Inflammatory macrophage (primary cell): ENCODE results near the gene BNC2.
"Not testable (repeated sequence)": the region's sequence is repeated elsewhere in the genome, so short reads cannot be mapped to it uniquely, and the experiment has no call there.

ENCODE experiments used
- DNase-seq, 2 donors: peaks; one replicate each; pipeline ENCODE4 v3.0.0-alpha.2; 2020 to 2022

Gene BNC2

DNA sequence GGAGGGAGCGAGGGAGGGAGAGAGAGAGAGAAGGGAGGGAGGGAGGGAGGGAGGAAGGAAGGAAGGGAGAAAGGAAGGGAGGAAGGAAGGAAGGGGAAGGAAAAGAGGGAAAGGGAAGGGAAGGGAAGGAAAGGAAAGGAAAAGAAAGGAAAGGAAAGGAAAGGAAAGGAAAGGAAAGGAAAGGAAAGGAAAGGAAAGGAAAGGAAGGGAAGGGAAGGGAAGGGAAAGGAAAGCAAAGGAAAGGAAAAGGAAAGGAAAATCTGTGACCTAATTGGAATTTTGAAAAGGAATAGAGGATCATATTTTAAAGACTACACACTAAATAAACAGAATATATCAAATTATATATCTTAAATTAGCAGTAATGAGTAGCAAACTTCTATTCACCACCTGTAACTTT, 330.8 kb downstream of the BNC2 start:
- not testable (repeated sequence) for DNase-seq

DNA sequence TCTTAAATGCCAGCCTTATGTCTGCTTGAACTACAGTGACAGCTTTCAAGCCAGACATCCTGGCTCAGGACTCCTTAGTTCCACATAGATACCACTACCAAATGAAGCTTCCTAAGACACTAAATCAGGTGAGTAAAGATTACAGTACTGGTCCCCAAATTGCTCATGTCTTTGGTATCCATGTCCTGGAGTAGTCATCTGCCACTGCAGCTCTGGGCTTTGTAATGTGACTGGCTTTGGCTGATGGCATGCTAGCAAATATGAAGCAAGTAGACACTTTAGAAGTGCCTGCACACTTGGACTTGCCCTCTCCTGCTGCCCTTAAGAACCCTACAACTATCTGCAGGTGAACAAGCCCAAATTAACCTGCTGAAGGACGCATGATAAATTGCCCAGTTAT, 334.9 kb downstream of the BNC2 start:
- no peak for DNase-seq

- DNase-seq = no peak
Observed at GRCh38 chr9:16532681-16533450, 337.6 kb downstream of the BNC2 start.

DNA sequence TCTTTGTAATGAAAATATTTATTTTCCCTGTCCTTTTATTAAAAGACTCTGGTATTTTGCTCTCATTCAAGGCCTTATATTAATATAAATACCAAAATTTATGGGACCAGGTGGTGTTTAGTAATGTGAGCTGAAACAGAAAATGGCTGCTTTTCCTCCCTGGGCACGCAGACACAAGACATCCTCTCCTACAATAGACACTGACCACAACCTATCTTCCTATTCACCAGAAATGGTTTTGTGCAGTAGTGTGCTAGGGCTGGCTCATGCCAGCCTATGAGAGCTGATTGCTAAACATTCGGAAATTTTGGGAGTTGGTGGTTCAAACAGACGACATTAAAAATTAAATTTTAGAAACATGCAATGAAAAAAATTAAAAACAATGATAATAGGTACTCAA, 338.2 kb downstream of the BNC2 start:
- no peak for DNase-seq

GRCh38 chr9:16530669-16531642, 339.5 kb downstream of the BNC2 start:
- DNase-seq = peak; percentile 2 to 12

DNA sequence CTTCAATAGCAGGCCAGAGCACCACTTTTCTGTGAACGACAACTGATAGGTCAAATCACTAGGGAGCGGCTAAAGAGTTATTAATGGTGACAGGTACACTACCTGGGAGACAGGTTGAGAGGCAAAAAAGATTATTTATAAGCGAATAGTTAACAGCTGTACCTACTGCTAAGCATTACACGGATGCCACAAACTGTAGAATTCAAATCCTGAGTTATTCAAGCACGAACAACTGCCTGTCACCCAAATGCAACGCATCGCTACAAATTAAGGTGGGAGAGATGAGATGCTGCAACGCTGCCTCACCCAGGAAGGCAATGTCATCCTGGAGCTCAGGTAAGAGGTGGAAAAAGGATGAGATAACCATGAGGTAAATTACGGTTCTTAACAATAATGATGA, 342.9 kb downstream of the BNC2 start:
- DNase-seq = no peak

DNA sequence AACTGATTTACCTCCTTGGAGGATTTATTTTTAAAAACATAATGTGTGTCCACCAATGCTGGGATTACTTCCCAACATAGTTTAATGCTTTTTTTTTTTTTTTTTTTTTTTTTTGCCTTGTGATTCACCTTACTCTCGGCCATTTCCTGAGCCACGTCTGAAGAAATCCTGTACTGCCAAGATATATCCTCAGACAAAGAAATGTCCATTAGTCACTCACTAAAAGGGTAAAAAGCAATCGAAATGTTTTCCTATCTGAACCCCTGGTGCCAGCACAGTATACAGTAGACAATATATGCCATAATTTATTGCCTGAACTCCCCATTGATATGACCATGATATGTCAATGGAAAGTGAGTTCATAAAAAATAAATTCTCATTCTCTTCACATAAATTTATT, 344.1 kb downstream of the BNC2 start:
- no peak for DNase-seq

GRCh38 chr9:16524823-16525222, 345.6 kb downstream of the BNC2 start:
- DNase-seq = no peak

- DNase-seq = no peak
Observed at GRCh38 chr9:16524078-16524477, 346.4 kb downstream of the BNC2 start.

GRCh38 chr9:16521868-16522411, 348.5 kb downstream of the BNC2 start:
- peak; percentile 34 to 36 for DNase-seq

DNA sequence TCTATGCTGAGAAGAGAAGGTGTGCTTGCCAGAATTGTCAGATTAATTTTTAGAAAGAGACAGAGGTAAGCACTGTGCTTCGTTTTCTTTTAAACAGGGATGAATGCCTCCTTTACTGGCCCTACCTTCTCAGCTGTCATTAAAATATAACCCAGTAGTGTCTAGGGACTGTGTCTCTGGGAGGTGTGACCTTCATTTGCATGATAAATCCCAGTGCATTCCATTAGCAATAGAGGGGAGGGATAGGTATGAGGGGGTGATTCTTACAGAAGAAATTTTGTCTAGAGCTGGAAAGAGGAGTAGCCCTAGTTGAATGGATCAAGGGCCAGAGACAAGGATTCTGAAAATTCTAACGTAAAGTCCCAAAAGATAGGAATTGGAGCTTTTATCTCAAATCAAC, 351.5 kb downstream of the BNC2 start:
- DNase-seq = no peak

DNA sequence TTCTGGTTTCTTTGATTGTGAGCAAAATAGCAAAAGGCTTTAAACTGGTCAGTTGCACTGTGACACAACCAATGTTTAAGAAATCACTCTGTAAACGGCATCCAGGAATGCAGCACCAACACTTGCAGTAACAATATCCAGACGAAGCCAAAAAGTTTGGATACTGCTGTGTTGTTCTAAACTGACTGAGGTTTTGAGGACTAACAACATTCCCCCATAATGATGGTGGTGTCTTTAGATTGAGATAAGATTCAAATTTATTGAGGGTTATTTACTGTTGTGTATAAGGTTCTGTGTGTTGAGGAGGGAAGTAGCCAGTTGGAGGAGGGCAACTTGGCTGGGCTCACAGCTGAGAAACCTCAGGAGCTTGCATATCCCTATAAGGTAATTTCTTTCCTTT, 353.6 kb downstream of the BNC2 start:
- no peak for DNase-seq

GRCh38 chr9:16515879-16516301, 354.6 kb downstream of the BNC2 start:
- no peak for DNase-seq

DNA sequence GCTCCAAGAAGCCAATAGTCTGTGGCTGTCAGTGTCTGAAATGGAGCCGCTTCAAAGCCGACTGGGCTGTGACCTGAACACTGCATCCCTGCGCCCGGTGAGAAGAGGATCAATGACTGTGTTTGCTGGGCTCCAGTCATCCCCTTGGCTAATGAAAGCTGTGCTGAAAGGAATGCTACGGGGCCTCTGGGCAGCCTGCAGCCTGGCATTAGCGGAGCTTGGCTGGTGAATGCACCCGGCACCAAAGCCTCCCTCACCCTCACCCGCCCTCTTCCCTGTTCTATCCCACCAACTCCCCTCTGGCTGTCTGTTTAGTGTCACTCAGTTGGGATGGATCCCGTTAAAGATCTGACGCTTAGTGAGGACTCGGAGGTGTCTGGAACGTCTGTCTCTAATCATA, 355.3 kb downstream of the BNC2 start:
- DNase-seq = no peak

DNA sequence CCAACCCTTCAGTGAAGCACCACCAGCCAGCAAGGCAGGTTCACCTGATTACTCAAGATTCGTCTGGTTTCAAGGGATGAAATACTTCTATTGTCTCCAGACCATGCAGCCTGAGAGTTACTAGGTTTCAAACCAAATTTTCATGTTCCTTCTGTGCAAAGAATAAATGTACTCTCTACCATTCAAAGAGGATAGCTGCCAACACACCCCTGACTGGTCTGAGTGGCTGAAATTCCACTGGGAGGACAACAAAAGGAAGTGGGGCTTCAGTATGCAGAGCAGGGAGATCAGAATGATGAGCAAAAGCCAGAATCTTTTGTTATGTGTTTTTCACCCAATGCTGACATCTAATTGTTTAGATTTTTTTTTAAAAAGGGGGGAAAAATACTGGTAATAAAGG, 356.3 kb downstream of the BNC2 start:
- no peak for DNase-seq

- DNase-seq = no peak
Observed at GRCh38 chr9:16512281-16512680, 358.2 kb downstream of the BNC2 start.

DNA sequence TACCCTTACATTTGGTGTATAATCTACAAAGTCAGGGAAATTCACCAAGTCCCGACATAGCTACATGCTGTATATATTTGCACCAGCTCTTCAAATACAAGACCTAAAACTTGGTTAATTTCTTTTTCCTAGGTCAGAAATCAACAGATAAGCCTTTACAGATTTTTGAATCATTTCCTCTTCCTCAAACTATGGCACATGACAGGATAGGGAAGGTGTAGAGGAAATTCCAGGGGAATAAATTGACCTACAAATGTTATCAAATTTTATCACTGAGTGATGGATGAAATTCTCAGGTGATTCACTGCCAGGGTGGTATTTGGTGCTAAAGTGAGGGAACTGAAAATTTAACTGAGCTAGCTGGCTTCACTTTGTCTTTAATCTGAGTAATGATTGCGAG, 360.0 kb downstream of the BNC2 start:
- DNase-seq = no peak

DNA sequence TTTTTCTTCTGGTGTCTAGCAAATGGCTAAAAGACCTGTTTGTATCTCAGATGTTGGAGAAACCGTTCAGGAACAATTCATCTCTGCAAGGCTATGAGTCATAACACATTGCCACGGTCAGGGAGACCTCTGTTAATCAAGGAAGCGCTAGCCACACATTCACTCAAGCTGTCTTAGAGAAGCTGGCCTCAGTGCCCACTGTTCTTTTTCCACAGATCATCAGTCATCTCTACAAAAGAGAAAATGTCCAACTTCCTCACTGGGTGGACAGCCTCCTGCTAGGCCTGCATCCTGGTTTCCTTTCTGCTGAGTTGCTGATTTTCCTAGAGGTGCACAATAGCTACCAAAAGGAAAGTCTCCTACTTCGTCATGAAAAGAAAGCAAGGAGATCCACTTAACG, 360.5 kb downstream of the BNC2 start:
- no peak for DNase-seq

GRCh38 chr9:16505199-16505598, 365.3 kb downstream of the BNC2 start:
- DNase-seq = no peak

DNA sequence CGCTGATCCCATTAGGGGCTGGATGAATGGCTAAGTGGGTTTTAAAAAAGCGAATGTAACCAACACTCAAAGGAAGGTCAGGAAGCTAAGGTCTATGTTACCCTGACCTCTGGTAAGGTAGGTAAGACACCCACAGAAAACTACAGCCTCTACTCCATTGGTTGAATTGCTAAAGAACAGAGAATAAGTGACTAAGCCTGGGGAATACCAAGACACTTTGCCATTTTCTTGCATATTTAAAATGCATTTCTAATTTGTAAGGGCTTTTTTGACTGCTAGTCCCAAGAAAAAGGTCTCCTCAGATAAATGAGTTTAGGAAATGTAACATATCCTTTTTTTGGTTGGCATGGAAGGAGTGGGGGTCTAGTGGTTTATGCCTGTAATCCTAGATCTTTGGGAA, 368.7 kb downstream of the BNC2 start:
- no peak for DNase-seq

DNA sequence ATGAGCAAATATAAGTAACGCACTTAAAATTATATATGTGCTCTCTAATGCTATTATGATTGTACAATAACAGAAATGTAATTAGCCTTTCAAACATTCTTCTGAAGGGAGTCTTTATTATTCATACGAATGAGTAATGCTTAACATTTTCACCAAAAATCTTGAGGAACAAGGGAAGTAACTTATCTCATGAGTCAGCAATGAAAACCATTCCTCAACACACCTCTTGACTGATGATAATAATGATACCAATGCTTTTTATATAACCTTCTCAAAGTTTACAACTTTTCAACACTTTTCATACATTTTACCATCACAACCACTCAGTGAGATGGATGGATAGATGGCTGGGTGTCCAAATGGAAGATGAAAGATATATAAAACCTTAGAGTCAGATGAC, 369.3 kb downstream of the BNC2 start:
- DNase-seq = no peak

- no peak for DNase-seq
Observed at GRCh38 chr9:16500386-16500785, 370.1 kb downstream of the BNC2 start.

GRCh38 chr9:16499892-16500291, 370.6 kb downstream of the BNC2 start:
- DNase-seq = no peak

DNA sequence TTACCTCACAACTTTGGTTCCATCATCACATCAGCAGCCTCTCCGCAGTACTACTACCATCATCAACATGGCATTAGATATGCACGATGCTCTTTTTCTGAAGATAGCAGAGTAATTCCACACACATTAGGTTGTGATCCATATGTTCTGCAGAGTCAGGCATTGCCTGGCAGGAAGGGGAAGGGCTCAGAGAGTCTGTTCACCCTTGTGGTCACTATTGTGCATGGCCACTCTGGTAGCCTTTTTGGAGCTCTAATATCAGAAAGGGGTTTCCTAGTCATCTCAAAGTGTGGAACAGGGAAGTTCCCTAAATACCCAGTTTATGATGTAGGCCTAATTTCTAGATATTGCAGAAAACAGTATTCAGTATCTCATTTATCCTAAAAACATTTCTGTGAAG, 373.6 kb downstream of the BNC2 start:
- DNase-seq = no peak
